Spinal cord (tissue), 10 donors: ENCODE data around the gene PNPLA5. TPM values are rescaled to one million over a fixed set of nuclear protein-coding genes. Genes with fewer than 3 reads are reported as not detected.

Source experiments
- DNase-seq, 6 donors: peaks; one replicate each; pipeline versions ENCODE4 v3.0.0 to v3.0.0-alpha.2; 2013 to 2015; ENCODE audit warnings: low spot score in 6 of 6, low read depth in 4 of 6
- H3K27ac ChIP-seq: one replicate; pipeline ENCODE4 v1.5.1; 2013; ENCODE audit warnings: low read depth, low read length, control low read depth
- H3K27me3 ChIP-seq: one replicate; pipeline ENCODE4 v1.6.1; 2013; ENCODE audit warnings: low read length; ENCODE audit not compliant: control insufficient read depth, insufficient read depth
- H3K36me3 ChIP-seq: one replicate; pipeline ENCODE4 v1.6.1; 2013; ENCODE audit warnings: low read length; ENCODE audit not compliant: control insufficient read depth, insufficient read depth
- H3K4me1 ChIP-seq: one replicate; pipeline ENCODE4 v1.6.1; 2013; ENCODE audit warnings: low read length; ENCODE audit not compliant: control insufficient read depth, insufficient read depth
- H3K4me3 ChIP-seq: one replicate; pipeline ENCODE4 v1.5.1; 2013; ENCODE audit warnings: low read depth, low read length, control low read depth
- H3K9me3 ChIP-seq: one replicate; pipeline ENCODE4 v1.6.1; 2013; ENCODE audit warnings: low read length; ENCODE audit not compliant: control insufficient read depth, insufficient read depth
- WGBS: methylation state at CpG from one replicate; pipeline ENCODE4 v1.1.5; 2013; ENCODE audit warnings: missing lambda C conversion rate; ENCODE audit not compliant: insufficient coverage; 5-methylcytosine and 5-hydroxymethylcytosine counted together
- polyA plus RNA-seq, 2 donors: library from polyadenylated mRNA; unstranded; fragments of 120-200 nt; gene quantifications; one replicate each; pipeline ENCODE4 v1.2.1, GENCODE V29; 2013; ENCODE audit not compliant: insufficient read length in 2 of 2
- total RNA-seq, 2 donors: library from RNA; depleted of rRNA in 1 of 2; stranded (reverse); fragments of 120-200 nt in 1 of 2; fragments of >200 nt in 1 of 2; gene quantifications; one replicate each; pipeline versions ENCODE4 v1.2.3 to v1.2.4, GENCODE V29; 2013 to 2014
- donor health status: healthy.

The PNPLA5 gene
- total and polyA plus RNA-seq, 4 donors = 0.10 to 0.87 (median 0.26) TPM

GRCh38 chr22:43860126-43860525, 31.7 kb downstream of the PNPLA5 start:
- H3K36me3 ChIP-seq = no peaks in the 10 kb centered on the region
- no peak overlapping the region for H3K27ac ChIP-seq
- WGBS = 90% methylated on average over 11 of the region's 11 CpGs
- H3K4me1 ChIP-seq = peaks cover 28% of the 10 kb centered on the region
- H3K27me3 ChIP-seq = peaks cover 14% of the 10 kb centered on the region
- H3K4me3 ChIP-seq = no peak overlapping the region
- H3K9me3 ChIP-seq = peaks cover 2% of the 10 kb centered on the region
- DNase-seq = no peak

DNA sequence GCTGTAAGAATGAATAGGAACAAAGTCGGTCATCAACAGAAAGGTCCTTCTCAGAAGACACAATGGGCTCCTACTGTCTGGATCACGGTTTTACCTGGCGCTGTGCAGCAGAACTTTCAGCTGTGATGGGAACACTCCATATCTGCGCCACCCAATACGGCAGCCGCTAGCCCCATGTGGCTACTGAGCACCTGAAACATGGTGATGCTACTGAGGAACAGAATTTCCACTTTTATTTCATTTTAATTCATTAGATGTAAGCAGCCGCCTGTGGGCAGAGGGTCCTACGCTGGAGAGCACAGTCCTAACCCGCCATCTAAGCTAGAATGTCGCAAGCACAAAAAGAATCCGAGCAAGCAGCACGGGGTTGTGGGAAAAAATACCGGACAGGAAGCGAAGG, 32.2 kb downstream of the PNPLA5 start:
- Histone ChIP-seq H3K9me3 (peaks cover 2% of the 10 kb centered on the region), H3K36me3 (no peaks in the 10 kb centered on the region), H3K27ac (no peak overlapping the region), H3K4me3 (no peak overlapping the region), H3K4me1 (peaks cover 29% of the 10 kb centered on the region), H3K27me3 (peaks cover 9% of the 10 kb centered on the region)
- 79% methylated on average over 8 of the region's 14 CpGs for WGBS
- no peak for DNase-seq

DNA sequence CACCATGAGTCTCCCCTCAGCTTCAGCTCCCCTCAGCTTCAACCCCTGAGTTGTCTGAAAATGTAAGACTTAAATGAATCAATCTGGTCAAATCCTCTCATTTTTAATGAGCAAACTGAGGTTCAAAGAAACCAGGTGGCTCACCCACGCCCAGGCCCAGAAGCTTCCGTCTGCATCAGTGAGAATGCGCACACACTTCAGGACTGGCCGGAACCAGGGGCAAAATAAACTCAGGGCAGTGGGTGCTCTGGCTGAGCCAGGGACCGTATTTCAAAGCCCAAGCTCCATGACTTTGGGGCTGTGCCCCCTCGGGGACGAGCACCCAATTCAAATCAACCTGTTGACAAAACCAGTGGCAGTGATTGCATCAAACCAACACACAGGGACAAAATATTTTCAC, 32.6 kb downstream of the PNPLA5 start:
- Histone ChIP-seq H3K4me1 (peaks cover 34% of the 10 kb centered on the region), H3K9me3 (peaks cover 2% of the 10 kb centered on the region), H3K4me3 (no peak overlapping the region), H3K27me3 (peaks cover 9% of the 10 kb centered on the region), H3K36me3 (peaks cover 2% of the 10 kb centered on the region), H3K27ac (no peak overlapping the region)
- 91% methylated on average over 7 of the region's 7 CpGs for WGBS
- no peak for DNase-seq

DNA sequence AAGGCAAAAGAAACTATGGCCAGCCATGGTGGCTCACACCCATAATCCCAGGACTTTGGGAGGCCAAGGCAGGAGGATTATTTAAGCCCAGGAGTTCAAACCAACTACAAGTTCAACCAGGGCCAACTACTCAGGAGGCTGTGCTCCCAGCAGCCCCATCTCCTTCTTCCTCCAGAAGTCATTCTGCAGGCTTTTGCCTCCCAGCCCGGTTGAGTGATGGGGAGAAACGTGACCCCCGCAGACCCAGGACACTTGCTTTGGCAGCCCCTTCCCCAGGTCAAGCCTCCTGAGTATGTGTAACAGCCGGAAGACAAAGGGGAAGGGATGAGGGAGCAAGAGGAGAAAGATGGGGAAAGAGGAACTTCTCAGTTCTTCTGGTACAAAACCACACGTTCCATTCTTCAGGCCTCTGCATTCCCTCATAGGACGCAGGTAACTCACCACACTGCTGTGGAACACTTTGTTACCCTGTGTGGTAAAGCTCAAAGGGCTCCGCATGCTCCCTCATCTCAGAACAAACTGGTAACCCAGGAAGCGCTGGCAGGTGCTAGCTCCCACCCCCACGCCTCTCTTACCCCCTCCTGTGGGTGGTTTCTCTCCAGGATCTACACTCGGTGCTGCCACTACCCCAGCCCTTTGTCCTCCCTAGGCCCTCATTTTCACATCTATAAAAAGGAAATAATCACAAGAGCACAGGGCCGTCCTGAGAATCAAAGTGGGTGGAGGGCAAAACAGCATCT, 33.5 kb downstream of the PNPLA5 start:
- Histone ChIP-seq H3K36me3 (peaks cover 3% of the 10 kb centered on the region), H3K4me3 (no peak overlapping the region), H3K27me3 (peaks cover 4% of the 10 kb centered on the region), H3K9me3 (peaks cover 2% of the 10 kb centered on the region), H3K27ac (no peak overlapping the region), H3K4me1 (peaks cover 37% of the 10 kb centered on the region)
- DNase-seq = no peak
- 79% methylated on average over 5 of the region's 11 CpGs for WGBS

DNA sequence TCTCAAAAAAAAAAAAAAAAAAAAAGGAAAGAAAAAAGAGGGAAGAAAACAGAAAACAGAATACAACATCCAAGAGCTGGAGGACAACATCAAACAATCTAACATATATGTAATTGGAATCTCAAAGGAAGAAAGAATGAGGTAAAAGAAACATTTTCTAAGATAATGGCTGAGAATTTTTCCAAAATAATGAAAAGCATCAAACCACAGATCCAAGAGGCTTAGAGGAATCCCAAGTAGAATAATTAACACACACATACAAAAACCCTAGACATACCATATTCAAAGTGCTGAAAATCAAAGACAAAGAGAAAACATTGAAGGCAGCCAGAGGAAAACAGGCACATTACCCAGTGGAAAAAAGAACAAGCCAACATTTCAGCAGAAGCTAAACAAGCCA, 34.4 kb downstream of the PNPLA5 start:
- Histone ChIP-seq H3K36me3 (peaks cover 7% of the 10 kb centered on the region), H3K9me3 (peaks cover 2% of the 10 kb centered on the region), H3K4me3 (no peak overlapping the region), H3K4me1 (peaks cover 33% of the 10 kb centered on the region), H3K27ac (no peak overlapping the region), H3K27me3 (peaks cover 4% of the 10 kb centered on the region)
- no peak for DNase-seq

DNA sequence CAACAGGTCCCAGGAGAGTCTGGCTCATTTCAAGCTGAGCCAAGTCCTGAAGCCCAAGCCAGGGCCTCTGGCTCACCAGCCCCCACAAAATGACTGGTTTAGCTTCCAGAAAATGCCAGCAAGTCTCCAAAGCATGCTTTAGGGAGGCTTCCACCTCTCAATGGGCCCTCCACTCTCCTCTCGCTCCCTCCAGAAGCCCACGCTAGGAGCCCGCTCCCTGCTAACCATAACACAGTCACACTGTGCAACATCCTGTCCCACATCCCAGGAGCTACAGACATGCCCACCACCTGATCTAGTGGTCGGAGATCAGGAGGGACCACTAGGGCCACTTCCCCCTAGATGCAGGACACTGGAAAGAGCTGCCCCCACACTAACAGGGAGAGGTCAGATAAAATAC, 36.4 kb downstream of the PNPLA5 start:
- Histone ChIP-seq H3K27me3 (no peaks in the 10 kb centered on the region), H3K4me1 (peaks cover 20% of the 10 kb centered on the region), H3K4me3 (no peak overlapping the region), H3K36me3 (peaks cover 7% of the 10 kb centered on the region), H3K9me3 (peaks cover 2% of the 10 kb centered on the region), H3K27ac (no peak overlapping the region)
- no peak for DNase-seq
- 61% methylated on average over 3 of the region's 4 CpGs for WGBS

- peaks cover 2% of the 10 kb centered on the region for H3K9me3 ChIP-seq
- 90% methylated on average over 12 of the region's 13 CpGs for WGBS
- peaks cover 7% of the 10 kb centered on the region for H3K36me3 ChIP-seq
- peaks cover 14% of the 10 kb centered on the region for H3K4me1 ChIP-seq
- no peaks in the 10 kb centered on the region for H3K27me3 ChIP-seq
- no peak overlapping the region for H3K4me3 ChIP-seq
- no peak for DNase-seq
- H3K27ac ChIP-seq = no peak overlapping the region
Measured at GRCh38 chr22:43854786-43855271, 37.0 kb downstream of the PNPLA5 start.

DNA sequence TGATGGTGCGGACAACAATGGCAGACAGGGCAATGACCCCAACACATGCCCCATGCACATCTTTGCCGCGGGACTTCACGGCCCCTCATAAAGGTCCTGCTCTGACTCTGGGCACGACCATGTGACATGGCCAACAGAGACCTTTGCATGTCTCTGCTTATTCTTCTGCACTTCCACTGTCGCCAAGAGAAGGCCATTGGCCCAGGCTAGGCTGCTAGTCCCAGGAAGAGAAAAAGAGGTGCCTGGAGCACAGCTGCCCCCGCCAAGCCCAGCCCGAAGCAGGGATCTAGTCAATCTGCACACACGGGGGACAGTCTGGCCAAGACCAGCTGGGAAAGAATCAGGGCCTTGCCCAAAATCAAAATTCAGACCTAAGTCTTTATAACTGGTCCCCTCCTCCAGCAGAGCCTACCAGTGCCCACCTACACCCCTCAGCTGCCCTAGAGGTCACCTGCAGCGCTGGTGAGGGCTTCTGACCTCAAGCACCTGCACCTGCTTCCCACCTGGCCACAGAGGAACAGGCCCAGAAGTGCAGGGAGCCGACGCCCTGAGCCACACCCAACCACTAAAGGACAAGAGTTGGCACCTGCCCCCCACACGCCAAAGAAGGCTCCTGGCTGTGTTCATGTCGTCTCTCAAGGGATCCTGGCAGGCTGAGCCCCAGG, 37.6 kb downstream of the PNPLA5 start:
- no peak overlapping the region for H3K27ac ChIP-seq
- H3K9me3 ChIP-seq = peaks cover 2% of the 10 kb centered on the region
- WGBS = 95% methylated on average over 14 of the region's 14 CpGs
- no peaks in the 10 kb centered on the region for H3K27me3 ChIP-seq
- peaks cover 12% of the 10 kb centered on the region for H3K4me1 ChIP-seq
- H3K4me3 ChIP-seq = no peak overlapping the region
- DNase-seq = no peak
- peaks cover 7% of the 10 kb centered on the region for H3K36me3 ChIP-seq

- no peak for DNase-seq
- H3K36me3 ChIP-seq = peaks cover 8% of the 10 kb centered on the region
- no peaks in the 10 kb centered on the region for H3K27me3 ChIP-seq
- peaks cover 2% of the 10 kb centered on the region for H3K9me3 ChIP-seq
- H3K4me3 ChIP-seq = no peak overlapping the region
- 73% methylated on average over 10 of the region's 10 CpGs for WGBS
- H3K4me1 ChIP-seq = peaks cover 18% of the 10 kb centered on the region
- no peak overlapping the region for H3K27ac ChIP-seq
Measured at GRCh38 chr22:43853328-43853931, 38.4 kb downstream of the PNPLA5 start.
